SW 1271 (cell line): ENCODE measurements around the gene LGI2.

Experiments used
- DNase-seq, 2 experiments: peaks; one replicate each; lab custom pipeline; 2025; lab: John Stamatoyannopoulos, UW

LGI2 gene

GRCh38 chr4:24963277-24963676 lies 67.5 kb downstream of the LGI2 start:
- no peak for DNase-seq

- DNase-seq, result no peak
Measured at GRCh38 chr4:24957886-24958285, 72.9 kb downstream of the LGI2 start.

GRCh38 chr4:24956763-24957162 lies 74.0 kb downstream of the LGI2 start:
- DNase-seq, result no peak

DNA sequence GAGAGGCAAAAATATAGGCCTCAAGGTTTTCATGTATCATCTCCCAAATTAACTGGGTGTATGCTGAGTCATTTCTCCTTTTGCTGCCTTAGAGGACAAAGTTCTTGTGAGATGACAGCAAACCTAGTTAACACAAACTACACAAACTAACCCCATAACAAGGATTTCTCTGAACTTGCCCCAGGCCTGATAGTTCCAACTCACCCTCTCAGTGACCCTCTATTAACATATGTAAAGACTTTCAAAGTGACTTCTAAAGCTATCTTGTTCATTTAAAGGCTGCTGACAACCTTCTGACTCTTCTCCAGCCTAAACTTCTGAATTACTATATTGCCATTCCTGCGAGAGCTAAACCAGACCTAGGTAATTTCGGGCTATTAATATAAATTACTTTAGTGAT lies 74.7 kb downstream of the LGI2 start:
- no peak for DNase-seq

DNA sequence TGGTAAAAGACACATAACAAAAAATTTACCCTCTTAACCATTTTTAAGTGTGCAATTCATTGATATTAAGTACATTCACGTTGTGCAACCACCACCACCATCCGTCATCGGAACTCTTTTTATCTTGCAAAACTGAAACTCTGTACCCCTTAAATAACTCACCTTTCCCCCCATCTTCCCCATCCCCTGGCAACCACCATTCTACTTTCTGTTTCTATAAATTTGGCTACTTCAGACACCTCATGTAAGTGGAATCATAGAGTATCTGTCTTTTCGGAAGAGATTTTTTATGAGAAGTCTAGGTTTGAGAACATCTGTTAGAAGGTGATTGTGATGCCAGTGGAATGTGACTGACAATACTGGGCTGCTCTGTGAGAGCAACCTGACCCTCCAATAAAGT lies 78.1 kb downstream of the LGI2 start:
- DNase-seq, result no peak

- no peak for DNase-seq
Measured at GRCh38 chr4:24949970-24950369, 80.8 kb downstream of the LGI2 start.
